Stomach (tissue), 9 donors: ENCODE measurements around the gene PPID. TPM values are rescaled to one million over a fixed set of nuclear protein-coding genes. Genes with fewer than 3 reads are reported as not detected.

Experiments used
- DNase-seq, 2 donors: peaks; one replicate each; pipeline versions ENCODE4 v3.0.0 to v3.0.0-alpha.2; 2013 to 2019
- H3K27ac ChIP-seq, 5 donors: fragments of 200-600 bp in 4 of 5; sonication (generic) in 4 of 5; one replicate each; pipeline ENCODE4 v1.5.1; 2013 to 2019; ENCODE audit warnings: mild to moderate bottlenecking in 1 of 5, moderate library complexity in 1 of 5
- H3K27me3 ChIP-seq, 3 donors: fragments of 200-600 bp; sonication (generic); one replicate each; pipeline ENCODE4 v1.5.1; 2017 to 2019; ENCODE audit warnings: mixed run types in 1 of 3
- H3K36me3 ChIP-seq, 4 donors: fragments of 200-600 bp; sonication (generic); 1 replicate in 3 of 4; 2 replicates in 1 of 4; pipeline ENCODE4 v1.5.1; 2016 to 2019
- H3K4me1 ChIP-seq, 4 donors: fragments of 200-600 bp; sonication (generic); one replicate each; pipeline ENCODE4 v1.5.1; 2016 to 2019
- H3K4me3 ChIP-seq, 4 donors: fragments of 200-600 bp; sonication (generic) in 3 of 4; one replicate each; pipeline ENCODE4 v1.5.1; 2016 to 2019; ENCODE audit warnings: mild to moderate bottlenecking in 1 of 4
- H3K9me3 ChIP-seq, 4 donors: fragments of 200-600 bp; sonication (generic); one replicate each; pipeline ENCODE4 v1.5.1; 2016 to 2019
- CTCF ChIP-seq, 7 experiments: fragments of 450-650 bp in 4 of 7; fragments of 200-600 bp in 3 of 7; sonication (generic) in 3 of 7; IDR thresholded peaks; one replicate each; pipeline ENCODE4 v1.5.1; 2016 to 2019; ENCODE audit warnings: antibody characterized with exemption in 7 of 7, control low read depth in 2 of 7, mild to moderate bottlenecking in 1 of 7
- EP300 ChIP-seq: sonication (generic); formaldehyde crosslinking; IDR thresholded peaks from one replicate; pipeline ENCODE4 v1.6.1; 2017; ENCODE audit warnings: antibody characterized with exemption
- POLR2A ChIP-seq, 4 donors: fragments of 450-650 bp; IDR thresholded peaks; one replicate each; pipeline ENCODE4 v1.6.1; 2016; ENCODE audit warnings: antibody characterized with exemption in 4 of 4, control low read depth in 2 of 4, mild to moderate bottlenecking in 1 of 4, moderate library complexity in 1 of 4
- POLR2AphosphoS5 ChIP-seq, 3 donors: sonication (generic); formaldehyde crosslinking; IDR thresholded peaks; one replicate each; pipeline ENCODE4 v1.6.1; 2016; ENCODE audit warnings: antibody characterized with exemption in 3 of 3
- WGBS, 5 donors: extraction: QIAGEN DNeasy Blood & Tissue Kit in 3 of 5; methylation state at CpG; one replicate each; pipeline versions ENCODE4 v1.1.5 to v1.1.7; 2013 to 2018; 5-methylcytosine and 5-hydroxymethylcytosine counted together
- intact Hi-C: fragments of 100-400 bp; cut with DNase I; formaldehyde crosslinking; loops from one replicate; pipeline ENCODE4 v1.15.1; 2023; ENCODE audit warnings: low total_unique reads
- polyA plus RNA-seq, 3 donors: library from polyadenylated mRNA; stranded (reverse); fragments of 200-250 nt; gene quantifications; one replicate each; pipeline ENCODE4 v1.2.3, GENCODE V29; 2013
- total RNA-seq, 5 donors: library from RNA; depleted of rRNA; stranded (reverse); fragments of >200 nt; gene quantifications; one replicate each; pipeline versions ENCODE4 v1.1.0 to v1.2.3, GENCODE V29; 2014 to 2016
- donor health status: healthy with polysubstance abuse.
- donor health status: Bipolar disorder and iron deficiency.
- donor health status: healthy.

PPID gene
- total and polyA plus RNA-seq, 8 donors = 1.2 to 98.5 (median 16.0) TPM

DNA sequence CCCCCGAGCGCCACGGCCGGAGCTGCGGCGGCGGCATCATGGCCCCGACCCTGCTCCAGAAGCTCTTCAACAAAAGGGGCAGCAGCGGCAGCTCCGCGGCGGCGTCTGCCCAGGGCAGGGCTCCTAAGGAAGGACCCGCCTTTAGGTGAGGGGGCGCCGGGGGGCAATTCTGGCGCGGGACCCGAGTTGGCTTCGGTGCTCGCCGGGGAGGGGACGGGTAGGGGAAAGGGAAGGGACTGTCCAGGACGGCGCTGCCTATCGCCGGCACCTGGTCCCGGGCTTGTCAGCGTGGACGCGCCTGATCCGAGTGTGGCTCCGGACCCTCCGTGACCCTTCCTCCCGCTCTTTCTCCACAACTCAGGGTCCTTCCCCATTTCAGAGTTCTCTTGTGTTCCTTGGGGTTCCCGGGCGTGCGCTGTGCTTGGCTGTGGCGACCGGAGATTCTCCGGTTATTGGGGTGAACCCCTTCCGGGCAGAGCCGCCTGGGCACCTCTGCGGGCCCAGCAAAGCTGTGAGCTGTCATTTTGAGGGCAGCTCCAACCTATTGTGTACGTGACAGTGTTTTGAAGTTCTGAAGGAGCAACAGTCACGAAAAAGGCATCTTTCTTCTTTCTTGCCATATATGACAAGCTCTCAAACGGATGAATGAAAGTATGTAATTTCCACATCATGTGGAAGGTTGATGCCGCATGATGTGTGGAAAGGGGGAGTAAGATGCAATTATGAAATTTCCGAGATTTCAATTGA is 46.2 kb upstream of the PPID start:
- intact Hi-C loops = no loop called here
- Histone ChIP-seq H3K36me3 (no peaks in the 10 kb centered on the region), H3K27ac (peak overlapping the region; percentile 88 to 95 (median 89)), H3K9me3 (no peaks in the 10 kb centered on the region), H3K27me3 (no peaks in the 10 kb centered on the region), H3K4me1 (peaks cover 17 to 63% (median 45%) of the 10 kb centered on the region in 4 donors), H3K4me3 (peak overlapping the region; percentile 78 to 84 (median 82))
- DNase-seq = peak; percentile 29 to 73
- no peak for TF ChIP-seq EP300
- no peak for TF ChIP-seq POLR2AphosphoS5 (IDR thresholded peaks at IDR 0.05)
- no peak for TF ChIP-seq CTCF (IDR thresholded peaks at IDR 0.05)
- TF ChIP-seq POLR2A (IDR thresholded peaks at IDR 0.05) = no peak
- WGBS, 5 donors = 1 to 2% (median 1%) methylated on average over 31 to 49 of the region's 49 CpGs

DNA sequence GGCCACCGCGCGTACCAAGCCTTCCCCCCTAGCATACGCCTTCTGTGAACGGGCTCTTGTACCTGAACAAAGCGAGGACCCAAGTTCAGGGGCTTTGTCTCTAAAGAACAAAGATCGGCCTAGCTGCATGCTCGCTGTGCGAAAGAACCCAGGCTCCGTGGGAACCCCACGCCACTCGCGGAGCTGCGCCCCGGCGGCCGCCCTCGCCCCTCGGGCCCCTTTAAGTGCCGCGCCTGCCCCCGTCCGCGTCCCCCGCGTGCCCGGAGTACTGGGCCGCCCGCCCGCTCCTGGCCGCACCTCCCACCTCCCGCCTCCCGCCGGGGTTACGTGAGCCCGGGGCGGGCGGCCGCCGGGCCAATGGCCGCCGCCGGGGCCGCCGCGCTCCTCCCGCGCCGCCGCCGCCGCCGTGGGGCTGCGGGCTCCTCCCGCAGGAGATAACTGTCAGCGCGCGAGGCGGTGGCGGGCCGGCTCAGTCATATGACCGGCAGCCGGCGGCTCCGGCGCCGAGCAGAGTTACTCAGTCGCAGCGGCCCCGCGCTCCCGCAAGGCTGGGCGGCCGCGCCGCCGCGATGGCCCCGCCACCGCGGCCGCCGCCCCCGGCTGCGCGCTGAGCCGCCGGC is 45.5 kb upstream of the PPID start, which contains the start of gene FNIP2:
TSS of gene FNIP2 (plus strand) at position 472 of the 620 bp plus-strand sequence. CDS start 187 bp downstream, outside the sequence.
- no peak for TF ChIP-seq EP300
- TF ChIP-seq POLR2AphosphoS5 (IDR thresholded peaks at IDR 0.05) = peak; percentile 4 to 78 (median 63)
- 0 to 2% (median 1%) methylated on average over 29 to 88 of the region's 88 CpGs for WGBS, 5 donors
- intact Hi-C loops = no loop called here

DNA sequence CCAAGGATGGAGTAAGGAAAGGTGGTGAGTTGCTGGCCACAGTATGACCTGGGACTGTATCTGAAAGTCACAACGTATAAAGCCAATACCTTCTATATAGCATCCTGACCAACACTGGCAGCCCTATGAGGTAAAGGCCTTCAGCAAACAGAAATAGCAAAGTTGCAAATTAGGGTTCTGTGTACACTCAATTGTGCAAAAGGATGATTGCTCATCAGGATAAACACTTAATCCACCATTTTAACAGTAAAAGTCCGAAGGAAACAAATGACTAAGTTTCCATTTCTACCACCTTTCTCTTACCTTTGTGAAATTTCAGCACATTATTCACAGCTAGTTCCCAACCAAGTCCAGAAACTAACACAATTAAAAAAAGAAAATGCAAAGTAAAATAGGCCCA is 44.3 kb upstream of the PPID start:
- Histone ChIP-seq H3K27me3 (no peaks in the 10 kb centered on the region), H3K36me3 (no peaks in the 10 kb centered on the region), H3K9me3 (no peaks in the 10 kb centered on the region), H3K27ac (peak overlapping the region in 3 of 5 donors; percentile 14 to 94 (median 89)), H3K4me1 (peaks cover 16 to 45% (median 34%) of the 10 kb centered on the region in 4 donors), H3K4me3 (no peak overlapping the region)
- WGBS, 5 donors = 33 to 41% (median 40%) methylated on average over 2 of the region's 2 CpGs
- DNase-seq = no peak
- intact Hi-C loops = no loop called here
- TF ChIP-seq POLR2AphosphoS5 (IDR thresholded peaks at IDR 0.05) (no peak), POLR2A (IDR thresholded peaks at IDR 0.05) (no peak), EP300 (no peak), CTCF (IDR thresholded peaks at IDR 0.05) (no peak)

More for the DNA sequence above, 45.5 kb upstream of the PPID start, which contains the start of gene FNIP2:
- peak within 1 kb of the TSS; percentile 88 to 95 (median 89) for H3K27ac ChIP-seq
- no peaks in the 10 kb centered on the region for H3K36me3 ChIP-seq
- no peaks in the 10 kb centered on the region for H3K27me3 ChIP-seq
- no peaks in the 10 kb centered on the region for H3K9me3 ChIP-seq
- peak within 1 kb of the TSS; percentile 78 to 84 (median 82) for H3K4me3 ChIP-seq
- peak; percentile 86 to 95 for DNase-seq
- H3K4me1 ChIP-seq = peaks cover 16 to 57% (median 42%) of the 10 kb centered on the region in 4 donors

- Histone ChIP-seq H3K4me1 (peaks cover 16 to 36% (median 26%) of the 10 kb centered on the region in 4 donors), H3K27ac (peak overlapping the region in 2 of 5 donors; percentile 10 to 33), H3K9me3 (no peaks in the 10 kb centered on the region), H3K4me3 (no peak overlapping the region), H3K27me3 (no peaks in the 10 kb centered on the region), H3K36me3 (no peaks in the 10 kb centered on the region)
- no peak for TF ChIP-seq POLR2A (IDR thresholded peaks at IDR 0.05)
- TF ChIP-seq CTCF (IDR thresholded peaks at IDR 0.05) = no peak
- TF ChIP-seq POLR2AphosphoS5 (IDR thresholded peaks at IDR 0.05) = no peak
- TF ChIP-seq EP300 = no peak
- intact Hi-C loops = no loop called here
- DNase-seq = no peak
- WGBS, 5 donors = 77 to 90% (median 87%) methylated on average over 6 of the region's 6 CpGs
Measured at GRCh38 chr4:158766434-158767044, 43.3 kb upstream of the PPID start.
